Measurements from ENCODE around the gene SGSM2. TPM values are rescaled to one million over a fixed set of nuclear protein-coding genes. Genes with fewer than 3 reads are reported as not detected.
A peak's percentile ranks its signal among the peaks of the same experiment; 100 is the strongest.

SGSM2 gene
- total and polyA plus RNA-seq, 2 of the 13 experiments (the other 11 are each of a cell fraction or from before 2014, with no cell fraction given) = 30.4 to 51.3 TPM

GRCh38 chr17:2337544-2338314 lies 428 bp downstream of the SGSM2 start (continued):
- TF ChIP-seq TFDP1 (CRISPR knock-in tag; IDR thresholded peaks at IDR 0.05; ENCODE audit: borderline replicate concordance) (peak; percentile 30; the same call in 1 of the 2 replicates), SP5 (CRISPR knock-in tag; IDR thresholded peaks at IDR 0.05; ENCODE audit: borderline replicate concordance, low read depth) (no peak; the same call in 1 of the 2 replicates), SIX1 (CRISPR knock-in tag; IDR thresholded peaks at IDR 0.05; ENCODE audit: borderline replicate concordance) (no peak), ZNF563 (CRISPR knock-in tag; IDR thresholded peaks at IDR 0.05) (peak; percentile 65; the same call in 1 of the 2 replicates), PCBP1 (IDR thresholded peaks at IDR 0.05; ENCODE audit: borderline replicate concordance, low read depth, low read length) (no peak), U2AF2 (IDR thresholded peaks at IDR 0.05; ENCODE audit: low read depth, low read length) (no peak), MIER3 (CRISPR knock-in tag; IDR thresholded peaks at IDR 0.05; ENCODE audit: borderline replicate concordance) (0 out of 2 replicates have a peak, but pooled peaks have one; percentile 21), ZNF564 (CRISPR knock-in tag; IDR thresholded peaks at IDR 0.05) (no peak), MTF1 (CRISPR knock-in tag; IDR thresholded peaks at IDR 0.05) (no peak), DNMT1 (CRISPR knock-in tag; IDR thresholded peaks at IDR 0.05) (no peak), RBFOX2 (IDR thresholded peaks at IDR 0.05; ENCODE audit: low read depth, low read length) (peak; percentile 53; the same call in 1 of the 2 replicates), ZGPAT (CRISPR knock-in tag; IDR thresholded peaks at IDR 0.05) (0 out of 2 replicates have a peak, but pooled peaks have one; percentile 5), MBD4 (IDR thresholded peaks at IDR 0.05; ENCODE audit: borderline replicate concordance, low read length) (no peak), ZUFSP (CRISPR knock-in tag; IDR thresholded peaks at IDR 0.05; ENCODE audit: borderline replicate concordance) (no peak), ZNF598 (CRISPR knock-in tag; IDR thresholded peaks at IDR 0.05; ENCODE audit: borderline replicate concordance) (0 out of 2 replicates have a peak, but pooled peaks have one; percentile 35), MXI1 (IDR thresholded peaks at IDR 0.05; ENCODE audit: borderline replicate concordance, low read depth, low read length) (peak; percentile 43; the same call in 2 of the 3 replicates), SALL1 (CRISPR knock-in tag; IDR thresholded peaks at IDR 0.05) (no peak)
- TF ChIP-seq, protein P1, sequence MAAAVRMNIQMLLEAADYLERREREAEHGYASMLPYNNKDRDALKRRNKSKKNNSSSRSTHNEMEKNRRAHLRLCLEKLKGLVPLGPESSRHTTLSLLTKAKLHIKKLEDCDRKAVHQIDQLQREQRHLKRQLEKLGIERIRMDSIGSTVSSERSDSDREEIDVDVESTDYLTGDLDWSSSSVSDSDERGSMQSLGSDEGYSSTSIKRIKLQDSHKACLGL (CRISPR knock-in tag; IDR thresholded peaks at IDR 0.05) = peak; percentile 43; the same call in 1 of the 2 replicates
- TF ChIP-seq, protein P2, sequence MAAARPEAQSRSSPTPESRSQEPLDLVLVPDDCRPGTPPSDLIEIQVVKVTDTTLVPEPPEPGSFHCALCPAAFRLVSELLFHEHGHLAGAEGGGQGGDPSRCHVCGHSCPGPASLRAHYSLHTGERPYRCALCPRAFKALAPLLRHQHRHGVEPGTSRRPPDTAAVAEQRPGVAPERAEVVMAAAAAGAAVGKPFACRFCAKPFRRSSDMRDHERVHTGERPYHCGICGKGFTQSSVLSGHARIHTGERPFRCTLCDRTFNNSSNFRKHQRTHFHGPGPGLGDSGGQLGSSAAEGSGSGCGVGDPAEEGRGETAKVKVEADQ (CRISPR knock-in tag; IDR thresholded peaks at IDR 0.05; ENCODE audit: borderline replicate concordance) = no peak
- TF ChIP-seq, protein P3, sequence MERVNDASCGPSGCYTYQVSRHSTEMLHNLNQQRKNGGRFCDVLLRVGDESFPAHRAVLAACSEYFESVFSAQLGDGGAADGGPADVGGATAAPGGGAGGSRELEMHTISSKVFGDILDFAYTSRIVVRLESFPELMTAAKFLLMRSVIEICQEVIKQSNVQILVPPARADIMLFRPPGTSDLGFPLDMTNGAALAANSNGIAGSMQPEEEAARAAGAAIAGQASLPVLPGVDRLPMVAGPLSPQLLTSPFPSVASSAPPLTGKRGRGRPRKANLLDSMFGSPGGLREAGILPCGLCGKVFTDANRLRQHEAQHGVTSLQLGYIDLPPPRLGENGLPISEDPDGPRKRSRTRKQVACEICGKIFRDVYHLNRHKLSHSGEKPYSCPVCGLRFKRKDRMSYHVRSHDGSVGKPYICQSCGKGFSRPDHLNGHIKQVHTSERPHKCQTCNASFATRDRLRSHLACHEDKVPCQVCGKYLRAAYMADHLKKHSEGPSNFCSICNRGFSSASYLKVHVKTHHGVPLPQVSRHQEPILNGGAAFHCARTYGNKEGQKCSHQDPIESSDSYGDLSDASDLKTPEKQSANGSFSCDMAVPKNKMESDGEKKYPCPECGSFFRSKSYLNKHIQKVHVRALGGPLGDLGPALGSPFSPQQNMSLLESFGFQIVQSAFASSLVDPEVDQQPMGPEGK (CRISPR knock-in tag; IDR thresholded peaks at IDR 0.05) = peak; percentile 53; the same call in 1 of the 2 replicates

Data from HepG2 (cell line).